Lower lobe of right lung (tissue), 2 donors: ENCODE results near the gene STEAP1B. TPM values are rescaled to one million over a fixed set of nuclear protein-coding genes. Genes with fewer than 3 reads are reported as not detected.

ENCODE experiments used
- ATAC-seq, 2 donors: fragments of 200-7000 bp; cut with Tn5 transposase; one replicate each; pipeline ENCODE4 v1.9.1; 2020 to 2022; ENCODE audit warnings: mild to moderate bottlenecking in 2 of 2, moderate library complexity in 2 of 2
- DNase-seq: peaks from one replicate; pipeline ENCODE4 v3.0.0-alpha.2; 2020
- H3K27ac ChIP-seq: fragments of 200-600 bp; one replicate; pipeline ENCODE4 v1.8.0; 2022
- H3K27me3 ChIP-seq: fragments of 200-600 bp; one replicate; pipeline ENCODE4 v1.8.0; 2022; ENCODE audit warnings: low read depth
- H3K36me3 ChIP-seq: fragments of 200-600 bp; one replicate; pipeline ENCODE4 v1.8.0; 2022; ENCODE audit warnings: mild to moderate bottlenecking
- H3K4me1 ChIP-seq: fragments of 200-600 bp; one replicate; pipeline ENCODE4 v1.8.0; 2022
- H3K4me3 ChIP-seq: fragments of 200-600 bp; one replicate; pipeline ENCODE4 v1.8.0; 2022; ENCODE audit warnings: mild to moderate bottlenecking
- H3K9me3 ChIP-seq: fragments of 200-600 bp; one replicate; pipeline ENCODE4 v1.8.0; 2022
- CTCF ChIP-seq: fragments of 200-600 bp; IDR thresholded peaks from one replicate; pipeline ENCODE4 v1.8.0; 2022; ENCODE audit warnings: antibody characterized with exemption, mild to moderate bottlenecking
- intact Hi-C: fragments of 100-400 bp; cut with DNase I; formaldehyde crosslinking; loops from one replicate; pipeline ENCODE4 v1.11.0; 2022
- total RNA-seq: library from RNA; stranded (reverse); fragmentation: NEBNext Ultra II Directional; extraction: Animal tissue kit (Norgen Biotek cat#: 25700); gene quantifications from one replicate; pipeline ENCODE4 v1.2.1, GENCODE V29; 2021
- donor health status: DM: no; HTN: yes; CAD: no; lungs with severe emphysema.

Gene STEAP1B
- total RNA-seq, 1 donor from 2014 or later: 1.5 TPM

- Histone ChIP-seq H3K9me3 (no peaks in the 10 kb centered on the region), H3K36me3 (no peaks in the 10 kb centered on the region), H3K27ac (no peak overlapping the region), H3K4me1 (no peaks in the 10 kb centered on the region), H3K4me3 (no peak overlapping the region), H3K27me3 (no peaks in the 10 kb centered on the region)
- intact Hi-C loops: no loop called here
- ATAC-seq (no peak), DNase-seq (no peak)
- TF ChIP-seq CTCF: no peak
These were observed 113.7 kb downstream of the STEAP1B start for GRCh38 chr7:22386206-22386858.

DNA sequence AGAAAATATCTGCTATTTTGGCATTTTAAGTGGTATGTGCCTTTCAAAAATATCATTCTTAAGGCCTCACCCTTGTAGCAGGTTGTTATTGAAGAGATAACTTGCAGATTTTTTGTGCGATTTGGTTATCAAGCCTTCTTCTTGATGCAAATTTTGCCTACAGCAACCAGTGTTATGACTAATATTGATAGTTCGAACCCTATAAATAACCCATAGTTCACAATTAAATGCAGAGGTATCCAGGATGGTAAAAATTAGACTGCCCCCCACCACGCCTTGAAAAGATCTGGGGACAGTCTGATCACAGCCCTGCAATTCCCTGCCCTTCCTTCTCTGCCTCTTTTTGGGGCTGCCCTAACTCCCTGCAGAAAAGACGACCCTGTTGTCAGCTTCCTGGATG, 114.7 kb downstream of the STEAP1B start:
- TF ChIP-seq CTCF: no peak
- Histone ChIP-seq H3K36me3 (no peaks in the 10 kb centered on the region), H3K27ac (no peak overlapping the region), H3K27me3 (no peaks in the 10 kb centered on the region), H3K4me1 (no peaks in the 10 kb centered on the region), H3K9me3 (no peaks in the 10 kb centered on the region), H3K4me3 (no peak overlapping the region)
- DNase-seq: no peak
- intact Hi-C loops: no loop called here
- no peak for ATAC-seq

DNA sequence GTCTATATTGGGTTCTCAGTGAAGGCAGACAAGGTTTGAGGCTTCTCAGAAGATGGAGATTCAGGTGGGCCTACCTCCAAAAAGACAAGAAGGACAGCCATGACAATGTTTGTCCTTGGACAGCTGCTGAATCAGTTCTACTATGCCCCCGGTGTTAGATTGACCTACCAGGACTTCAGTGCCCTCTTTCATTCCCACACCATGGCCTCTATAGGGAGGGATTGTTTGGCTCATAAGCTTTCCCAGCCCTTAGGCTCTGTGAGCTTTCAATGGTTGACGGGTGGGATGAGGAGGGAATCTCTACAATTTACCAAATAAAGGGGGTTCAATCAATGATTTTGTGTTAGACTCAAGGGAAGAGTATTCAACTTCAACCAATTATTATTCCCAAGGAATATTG, 119.7 kb downstream of the STEAP1B start:
- no peaks in the 10 kb centered on the region for H3K36me3 ChIP-seq
- H3K27me3 ChIP-seq: no peaks in the 10 kb centered on the region
- intact Hi-C loops: no loop called here
- no peaks in the 10 kb centered on the region for H3K4me1 ChIP-seq
- DNase-seq (no peak), ATAC-seq (no peak)
- TF ChIP-seq CTCF: no peak
- no peak overlapping the region for H3K27ac ChIP-seq
- H3K9me3 ChIP-seq: no peaks in the 10 kb centered on the region
- H3K4me3 ChIP-seq: no peak overlapping the region

GRCh38 chr7:22378199-22378980, 121.6 kb downstream of the STEAP1B start:
- no peaks in the 10 kb centered on the region for H3K36me3 ChIP-seq
- H3K27me3 ChIP-seq: no peaks in the 10 kb centered on the region
- ATAC-seq (no peak), DNase-seq (no peak)
- no peaks in the 10 kb centered on the region for H3K9me3 ChIP-seq
- H3K4me1 ChIP-seq: no peaks in the 10 kb centered on the region
- TF ChIP-seq CTCF: no peak
- intact Hi-C loops: no loop called here
- H3K27ac ChIP-seq: peak overlapping the region; percentile 46
- no peak overlapping the region for H3K4me3 ChIP-seq

GRCh38 chr7:22377703-22378102, 122.3 kb downstream of the STEAP1B start:
- H3K4me1 ChIP-seq: no peaks in the 10 kb centered on the region
- peak in 1 of 2 donors; percentile 29 for ATAC-seq
- intact Hi-C loops: no loop called here
- no peaks in the 10 kb centered on the region for H3K27me3 ChIP-seq
- H3K36me3 ChIP-seq: no peaks in the 10 kb centered on the region
- H3K27ac ChIP-seq: peak overlapping the region; percentile 46
- TF ChIP-seq CTCF: no peak
- no peak for DNase-seq
- H3K4me3 ChIP-seq: no peak overlapping the region
- no peaks in the 10 kb centered on the region for H3K9me3 ChIP-seq
